HAP-1 (cell line): ENCODE measurements around the gene ZNF512B.

Experiments used
- DNase-seq, 2 experiments: peaks; one replicate each; pipeline ENCODE4 v3.0.0-alpha.2; 2016 to 2020; ENCODE audit warnings: low spot score in 2 of 2
- H3K27me3 ChIP-seq: fragments of 250-450 bp; sonication (Bioruptor Pico); 2 replicates; pipeline ENCODE4 v1.5.1; 2020; ENCODE audit warnings: low read depth, mild to moderate bottlenecking, moderate library complexity
- H3K36me3 ChIP-seq: fragments of 250-450 bp; sonication (Bioruptor Pico); replicated peaks from 2 replicates; pipeline ENCODE4 v1.5.1; 2020; ENCODE audit warnings: mild to moderate bottlenecking
- H3K4me1 ChIP-seq: fragments of 250-450 bp; sonication (Bioruptor Pico); 2 replicates; pipeline ENCODE4 v1.5.1; 2020; ENCODE audit warnings: mild to moderate bottlenecking
- H3K4me3 ChIP-seq: fragments of 250-450 bp; sonication (Bioruptor Pico); 2 replicates; pipeline ENCODE4 v1.5.1; 2020; ENCODE audit warnings: mild to moderate bottlenecking, moderate library complexity
- H3K9me3 ChIP-seq: fragments of 250-450 bp; sonication (Bioruptor Pico); 2 replicates; pipeline ENCODE4 v1.5.1; 2020; ENCODE audit warnings: mild to moderate bottlenecking, moderate library complexity
- in situ Hi-C: fragments of 300-500 bp; cut with MboI; formaldehyde crosslinking; loops from 3 replicates; pipeline ENCODE4 v1.14.3; 2020; ENCODE audit warnings: low sequenced_read_pairs, inconsistent platforms, mixed read lengths

ZNF512B gene

GRCh38 chr20:63953764-63954429, 15.8 kb downstream of the ZNF512B start:
- Histone ChIP-seq H3K9me3 (no peaks in the 10 kb centered on the region), H3K4me1 (peaks cover 27% of the 10 kb centered on the region), H3K27me3 (no peaks in the 10 kb centered on the region), H3K36me3 (peaks cover 15% of the 10 kb centered on the region), H3K4me3 (peak overlapping the region; percentile 94)
- no peak for DNase-seq
- in situ Hi-C loops: no loop called here

GRCh38 chr20:63952769-63953168, 17.0 kb downstream of the ZNF512B start:
- no peak for DNase-seq
- Histone ChIP-seq H3K4me1 (peaks cover 30% of the 10 kb centered on the region), H3K4me3 (no peak overlapping the region)

GRCh38 chr20:63952210-63952535, 17.6 kb downstream of the ZNF512B start:
- in situ Hi-C loops: no loop called here
- H3K4me1 ChIP-seq: peaks cover 27% of the 10 kb centered on the region
- no peaks in the 10 kb centered on the region for H3K9me3 ChIP-seq
- H3K27me3 ChIP-seq: no peaks in the 10 kb centered on the region
- no peak for DNase-seq
- peaks cover 13% of the 10 kb centered on the region for H3K36me3 ChIP-seq
- no peak overlapping the region for H3K4me3 ChIP-seq

More at GRCh38 chr20:63952769-63953168, 17.0 kb downstream of the ZNF512B start:
- in situ Hi-C loops: no loop called here
- Histone ChIP-seq H3K27me3 (no peaks in the 10 kb centered on the region), H3K9me3 (no peaks in the 10 kb centered on the region), H3K36me3 (peaks cover 13% of the 10 kb centered on the region)

- Histone ChIP-seq H3K27me3 (no peaks in the 10 kb centered on the region), H3K4me1 (peaks cover 22% of the 10 kb centered on the region), H3K9me3 (no peaks in the 10 kb centered on the region), H3K4me3 (no peak overlapping the region), H3K36me3 (peaks cover 13% of the 10 kb centered on the region)
- no peak for DNase-seq
- in situ Hi-C loops: no loop called here
These were observed 18.1 kb downstream of the ZNF512B start for GRCh38 chr20:63951398-63952209.

GRCh38 chr20:63950701-63951397, 18.9 kb downstream of the ZNF512B start:
- DNase-seq: no peak
- no peaks in the 10 kb centered on the region for H3K9me3 ChIP-seq
- peaks cover 21% of the 10 kb centered on the region for H3K4me1 ChIP-seq
- no peak overlapping the region for H3K4me3 ChIP-seq
- H3K36me3 ChIP-seq: peaks cover 10% of the 10 kb centered on the region
- in situ Hi-C loops: no loop called here
- H3K27me3 ChIP-seq: no peaks in the 10 kb centered on the region

GRCh38 chr20:63947638-63948456, 21.9 kb downstream of the ZNF512B start:
- H3K4me1 ChIP-seq: peaks cover 11% of the 10 kb centered on the region
- H3K27me3 ChIP-seq: no peaks in the 10 kb centered on the region
- H3K9me3 ChIP-seq: no peaks in the 10 kb centered on the region
- in situ Hi-C loops: no loop called here
- no peak for DNase-seq
- peaks cover 30% of the 10 kb centered on the region for H3K36me3 ChIP-seq
- no peak overlapping the region for H3K4me3 ChIP-seq

- no peaks in the 10 kb centered on the region for H3K27me3 ChIP-seq
- H3K36me3 ChIP-seq: peaks cover 34% of the 10 kb centered on the region
- H3K4me1 ChIP-seq: peaks cover 11% of the 10 kb centered on the region
- H3K9me3 ChIP-seq: no peaks in the 10 kb centered on the region
- H3K4me3 ChIP-seq: no peak overlapping the region
- no peak for DNase-seq
- in situ Hi-C loops: no loop called here
These were observed 22.6 kb downstream of the ZNF512B start for GRCh38 chr20:63946986-63947637.

- in situ Hi-C loops: no loop called here
- Histone ChIP-seq H3K4me3 (no peak overlapping the region), H3K27me3 (no peaks in the 10 kb centered on the region), H3K9me3 (no peaks in the 10 kb centered on the region), H3K4me1 (peaks cover 11% of the 10 kb centered on the region), H3K36me3 (peaks cover 37% of the 10 kb centered on the region)
- no peak for DNase-seq
These were observed 23.5 kb downstream of the ZNF512B start for GRCh38 chr20:63945921-63946920.

GRCh38 chr20:63945031-63945658, 24.6 kb downstream of the ZNF512B start:
- in situ Hi-C loops: no loop called here
- Histone ChIP-seq H3K4me3 (no peak overlapping the region), H3K4me1 (peaks cover 11% of the 10 kb centered on the region), H3K9me3 (no peaks in the 10 kb centered on the region), H3K36me3 (peaks cover 47% of the 10 kb centered on the region), H3K27me3 (no peaks in the 10 kb centered on the region)
- DNase-seq: no peak

- peaks cover 52% of the 10 kb centered on the region for H3K36me3 ChIP-seq
These were observed 25.4 kb downstream of the ZNF512B start for GRCh38 chr20:63944078-63944941.

GRCh38 chr20:63943808-63944077, 26.0 kb downstream of the ZNF512B start:
- DNase-seq: no peak
- no peaks in the 10 kb centered on the region for H3K9me3 ChIP-seq
- no peak overlapping the region for H3K4me3 ChIP-seq
- peaks cover 54% of the 10 kb centered on the region for H3K36me3 ChIP-seq
- H3K4me1 ChIP-seq: peaks cover 2% of the 10 kb centered on the region
- in situ Hi-C loops: no loop called here
- H3K27me3 ChIP-seq: no peaks in the 10 kb centered on the region

More at GRCh38 chr20:63944078-63944941, 25.4 kb downstream of the ZNF512B start:
- Histone ChIP-seq H3K27me3 (no peaks in the 10 kb centered on the region), H3K9me3 (no peaks in the 10 kb centered on the region), H3K4me3 (no peak overlapping the region), H3K4me1 (peaks cover 8% of the 10 kb centered on the region)
- no peak for DNase-seq
- in situ Hi-C loops: no loop called here
